ENCODE results near the gene LRP4.

DNA sequence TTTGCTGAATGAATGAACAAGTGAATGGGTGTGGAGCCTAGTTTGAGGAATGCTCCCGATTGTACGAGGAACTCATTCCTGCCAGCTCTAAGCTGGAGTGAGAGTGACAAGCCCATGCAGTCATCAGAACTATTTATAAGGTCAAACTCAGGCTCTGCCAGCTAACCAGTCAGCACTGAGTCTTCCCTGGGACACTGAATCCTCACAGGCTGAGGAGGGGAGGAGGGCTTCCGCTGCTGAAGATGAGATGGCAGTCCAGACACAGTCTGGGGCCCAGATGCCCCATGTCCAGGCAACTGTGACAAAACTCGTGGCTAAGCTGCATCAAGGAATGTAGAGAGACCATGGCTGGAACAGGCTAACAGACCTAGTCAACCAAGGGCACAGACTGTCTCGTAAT is 4.0 kb downstream of the LRP4 start:
- TF ChIP-seq, protein P1, sequence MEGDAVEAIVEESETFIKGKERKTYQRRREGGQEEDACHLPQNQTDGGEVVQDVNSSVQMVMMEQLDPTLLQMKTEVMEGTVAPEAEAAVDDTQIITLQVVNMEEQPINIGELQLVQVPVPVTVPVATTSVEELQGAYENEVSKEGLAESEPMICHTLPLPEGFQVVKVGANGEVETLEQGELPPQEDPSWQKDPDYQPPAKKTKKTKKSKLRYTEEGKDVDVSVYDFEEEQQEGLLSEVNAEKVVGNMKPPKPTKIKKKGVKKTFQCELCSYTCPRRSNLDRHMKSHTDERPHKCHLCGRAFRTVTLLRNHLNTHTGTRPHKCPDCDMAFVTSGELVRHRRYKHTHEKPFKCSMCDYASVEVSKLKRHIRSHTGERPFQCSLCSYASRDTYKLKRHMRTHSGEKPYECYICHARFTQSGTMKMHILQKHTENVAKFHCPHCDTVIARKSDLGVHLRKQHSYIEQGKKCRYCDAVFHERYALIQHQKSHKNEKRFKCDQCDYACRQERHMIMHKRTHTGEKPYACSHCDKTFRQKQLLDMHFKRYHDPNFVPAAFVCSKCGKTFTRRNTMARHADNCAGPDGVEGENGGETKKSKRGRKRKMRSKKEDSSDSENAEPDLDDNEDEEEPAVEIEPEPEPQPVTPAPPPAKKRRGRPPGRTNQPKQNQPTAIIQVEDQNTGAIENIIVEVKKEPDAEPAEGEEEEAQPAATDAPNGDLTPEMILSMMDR (IDR thresholded peaks at IDR 0.05; ENCODE audit: insufficient read depth, low read length) = no peak
- TF ChIP-seq POLR2AphosphoS5 (IDR thresholded peaks at IDR 0.05; ENCODE audit: low read depth) (no peak), GABPA (IDR thresholded peaks at IDR 0.05; ENCODE audit: low read depth) (no peak), SPI1 (IDR thresholded peaks at IDR 0.05; ENCODE audit: borderline replicate concordance, low read depth) (no peak), REST (IDR thresholded peaks at IDR 0.05; ENCODE audit: insufficient replicate concordance, low read depth) (no peak)
